Tibial nerve (tissue), 4 donors: Measurements from ENCODE around the gene HES3.

Experiments
- EP300 ChIP-seq, 2 donors: sonication (generic); formaldehyde crosslinking; IDR thresholded peaks; one replicate each; pipeline ENCODE4 v1.6.1; 2017; ENCODE audit warnings: antibody characterized with exemption in 2 of 2, mild to moderate bottlenecking in 1 of 2
- TF ChIP-seq, protein P1 (sequence below), 5 experiments: fragments of 200-600 bp in 3 of 5; fragments of 450-650 bp in 2 of 5; sonication (generic) in 3 of 5; IDR thresholded peaks; one replicate each; pipeline ENCODE4 v1.5.1; 2016 to 2019; ENCODE audit warnings: antibody characterized with exemption in 5 of 5, mild to moderate bottlenecking in 3 of 5, moderate library complexity in 2 of 5

- TF ChIP-seq, protein P1, sequence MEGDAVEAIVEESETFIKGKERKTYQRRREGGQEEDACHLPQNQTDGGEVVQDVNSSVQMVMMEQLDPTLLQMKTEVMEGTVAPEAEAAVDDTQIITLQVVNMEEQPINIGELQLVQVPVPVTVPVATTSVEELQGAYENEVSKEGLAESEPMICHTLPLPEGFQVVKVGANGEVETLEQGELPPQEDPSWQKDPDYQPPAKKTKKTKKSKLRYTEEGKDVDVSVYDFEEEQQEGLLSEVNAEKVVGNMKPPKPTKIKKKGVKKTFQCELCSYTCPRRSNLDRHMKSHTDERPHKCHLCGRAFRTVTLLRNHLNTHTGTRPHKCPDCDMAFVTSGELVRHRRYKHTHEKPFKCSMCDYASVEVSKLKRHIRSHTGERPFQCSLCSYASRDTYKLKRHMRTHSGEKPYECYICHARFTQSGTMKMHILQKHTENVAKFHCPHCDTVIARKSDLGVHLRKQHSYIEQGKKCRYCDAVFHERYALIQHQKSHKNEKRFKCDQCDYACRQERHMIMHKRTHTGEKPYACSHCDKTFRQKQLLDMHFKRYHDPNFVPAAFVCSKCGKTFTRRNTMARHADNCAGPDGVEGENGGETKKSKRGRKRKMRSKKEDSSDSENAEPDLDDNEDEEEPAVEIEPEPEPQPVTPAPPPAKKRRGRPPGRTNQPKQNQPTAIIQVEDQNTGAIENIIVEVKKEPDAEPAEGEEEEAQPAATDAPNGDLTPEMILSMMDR (IDR thresholded peaks at IDR 0.05), result no peak
- no peak for TF ChIP-seq EP300 (IDR thresholded peaks at IDR 0.05)
Measured at GRCh38 chr1:6270401-6270800, 26.4 kb downstream of the HES3 start.
